Measurements from ENCODE around the gene CCL24.
"Not testable (repeated sequence)": the region's sequence is repeated elsewhere in the genome, so short reads cannot be mapped to it uniquely, and the experiment has no call there.

DNA sequence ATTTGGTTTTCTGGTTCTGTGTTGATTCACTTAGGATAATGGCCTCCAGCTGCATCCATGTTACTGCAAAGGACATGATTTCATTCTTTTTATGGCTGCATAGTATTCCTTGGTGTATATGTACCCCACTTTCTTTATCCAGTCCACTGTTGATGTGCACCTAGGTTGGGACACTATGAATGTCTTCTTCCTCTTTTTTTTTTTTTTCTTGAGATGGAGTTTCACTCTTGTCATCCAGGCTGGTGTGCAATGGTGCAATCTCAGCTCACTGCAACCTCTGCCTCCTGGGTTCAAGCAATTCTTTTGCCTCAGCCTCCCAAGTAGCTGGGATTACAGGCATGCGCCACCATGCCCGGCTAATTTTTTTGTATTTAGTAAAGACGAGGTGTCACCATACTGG lies 51.8 kb downstream of the CCL24 start:
- not testable (repeated sequence) for TF ChIP-seq BACH2 (CRISPR knock-in tag; IDR thresholded peaks at IDR 0.05; ENCODE audit: borderline replicate concordance); ZFP3 (CRISPR knock-in tag; IDR thresholded peaks at IDR 0.05); ZNF8 (CRISPR knock-in tag; IDR thresholded peaks at IDR 0.05); ZNF565 (CRISPR knock-in tag; conservative IDR thresholded peaks at IDR 0.05; ENCODE audit: low read depth)
- TF ChIP-seq, protein P1, sequence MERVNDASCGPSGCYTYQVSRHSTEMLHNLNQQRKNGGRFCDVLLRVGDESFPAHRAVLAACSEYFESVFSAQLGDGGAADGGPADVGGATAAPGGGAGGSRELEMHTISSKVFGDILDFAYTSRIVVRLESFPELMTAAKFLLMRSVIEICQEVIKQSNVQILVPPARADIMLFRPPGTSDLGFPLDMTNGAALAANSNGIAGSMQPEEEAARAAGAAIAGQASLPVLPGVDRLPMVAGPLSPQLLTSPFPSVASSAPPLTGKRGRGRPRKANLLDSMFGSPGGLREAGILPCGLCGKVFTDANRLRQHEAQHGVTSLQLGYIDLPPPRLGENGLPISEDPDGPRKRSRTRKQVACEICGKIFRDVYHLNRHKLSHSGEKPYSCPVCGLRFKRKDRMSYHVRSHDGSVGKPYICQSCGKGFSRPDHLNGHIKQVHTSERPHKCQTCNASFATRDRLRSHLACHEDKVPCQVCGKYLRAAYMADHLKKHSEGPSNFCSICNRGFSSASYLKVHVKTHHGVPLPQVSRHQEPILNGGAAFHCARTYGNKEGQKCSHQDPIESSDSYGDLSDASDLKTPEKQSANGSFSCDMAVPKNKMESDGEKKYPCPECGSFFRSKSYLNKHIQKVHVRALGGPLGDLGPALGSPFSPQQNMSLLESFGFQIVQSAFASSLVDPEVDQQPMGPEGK (CRISPR knock-in tag; IDR thresholded peaks at IDR 0.05; ENCODE audit: borderline replicate concordance), result not testable (repeated sequence)
- TF ChIP-seq, protein P2, sequence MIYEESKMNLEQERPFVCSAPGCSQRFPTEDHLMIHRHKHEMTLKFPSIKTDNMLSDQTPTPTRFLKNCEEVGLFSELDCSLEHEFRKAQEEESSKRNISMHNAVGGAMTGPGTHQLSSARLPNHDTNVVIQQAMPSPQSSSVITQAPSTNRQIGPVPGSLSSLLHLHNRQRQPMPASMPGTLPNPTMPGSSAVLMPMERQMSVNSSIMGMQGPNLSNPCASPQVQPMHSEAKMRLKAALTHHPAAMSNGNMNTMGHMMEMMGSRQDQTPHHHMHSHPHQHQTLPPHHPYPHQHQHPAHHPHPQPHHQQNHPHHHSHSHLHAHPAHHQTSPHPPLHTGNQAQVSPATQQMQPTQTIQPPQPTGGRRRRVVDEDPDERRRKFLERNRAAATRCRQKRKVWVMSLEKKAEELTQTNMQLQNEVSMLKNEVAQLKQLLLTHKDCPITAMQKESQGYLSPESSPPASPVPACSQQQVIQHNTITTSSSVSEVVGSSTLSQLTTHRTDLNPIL (CRISPR knock-in tag; IDR thresholded peaks at IDR 0.05; ENCODE audit: low read depth), result not testable (repeated sequence)
